PFSK-1 (cell line): ENCODE results near the gene C8G.

Experiments
- FOXP2 ChIP-seq: optimal IDR thresholded peaks from 2 replicates; pipeline ENCODE3; 2011; ENCODE audit warnings: borderline replicate concordance, control low read depth, inconsistent platforms; ENCODE audit not compliant: insufficient read depth; ENCODE audit errors: extremely low read length, extremely low read depth
- POLR2AphosphoS5 ChIP-seq: IDR thresholded peaks from 2 replicates; pipeline ENCODE4 v1.6.1; 2012; ENCODE audit warnings: low read depth, mild to moderate bottlenecking, control low read depth, low read length, moderate library complexity
- REST ChIP-seq, 2 experiments: IDR thresholded peaks; 2 replicates each; pipeline versions ENCODE4 v1.6.1 to v1.8.0; 2011 to 2012; ENCODE audit warnings: low read depth in 2 of 2, low read length in 2 of 2, control low read depth in 1 of 2, inconsistent platforms in 1 of 2, mild to moderate bottlenecking in 1 of 2, moderate library complexity in 1 of 2; ENCODE audit not compliant: insufficient read depth in 1 of 2
- SIN3A ChIP-seq: IDR thresholded peaks from 2 replicates; pipeline ENCODE4 v1.6.1; 2012; ENCODE audit warnings: mild to moderate bottlenecking, low read length, moderate library complexity, borderline replicate concordance; ENCODE audit not compliant: insufficient read depth
- TAF1 ChIP-seq: IDR thresholded peaks from 2 replicates; pipeline ENCODE4 v1.6.1; 2012; ENCODE audit warnings: low read length, control low read depth, borderline replicate concordance; ENCODE audit not compliant: insufficient read depth

GRCh38 chr9:136930014-136930413, 15.0 kb upstream of the C8G start:
- TF ChIP-seq TAF1 (no peak), REST (IDR thresholded peaks at IDR 0.05; ENCODE audit: insufficient read depth in 1 of 2, low read depth in 2 of 2, low read length in 2 of 2) (no peak), POLR2AphosphoS5 (no peak), SIN3A (no peak), FOXP2 (no peak)
